Glutamatergic neuron (in vitro differentiated cells): ENCODE measurements around the gene GLI2. TPM values are rescaled to one million over a fixed set of nuclear protein-coding genes. Genes with fewer than 3 reads are reported as not detected.

Experiments
- DNase-seq: peaks from one replicate; pipeline ENCODE4 v3.0.0; 2022
- H3K27ac Mint-ChIP-seq: one replicate; pipeline ENCODE4 v1.8.0; 2020; ENCODE audit warnings: mild to moderate bottlenecking, mixed read lengths, inconsistent platforms; ENCODE audit not compliant: unreplicated experiment
- H3K27me3 Mint-ChIP-seq: one replicate; pipeline ENCODE4 v1.8.0; 2020; ENCODE audit warnings: mild to moderate bottlenecking, moderate library complexity, mixed read lengths, inconsistent platforms; ENCODE audit not compliant: unreplicated experiment
- H3K36me3 Mint-ChIP-seq: one replicate; pipeline ENCODE4 v1.8.0; 2020; ENCODE audit warnings: mild to moderate bottlenecking, mixed read lengths, inconsistent platforms; ENCODE audit not compliant: unreplicated experiment
- H3K4me1 Mint-ChIP-seq: one replicate; pipeline ENCODE4 v1.8.0; 2020; ENCODE audit warnings: mild to moderate bottlenecking, low read depth, mixed read lengths, inconsistent platforms; ENCODE audit not compliant: unreplicated experiment
- H3K4me3 Mint-ChIP-seq: one replicate; pipeline ENCODE4 v1.8.0; 2020; ENCODE audit warnings: mild to moderate bottlenecking, mixed read lengths, inconsistent platforms; ENCODE audit not compliant: unreplicated experiment
- H3K9me3 Mint-ChIP-seq: one replicate; pipeline ENCODE4 v1.8.0; 2020; ENCODE audit warnings: mild to moderate bottlenecking, moderate library complexity, mixed read lengths, inconsistent platforms; ENCODE audit not compliant: unreplicated experiment
- CTCF ChIP-seq: fragments of 200-600 bp; sonication (generic); IDR thresholded peaks from one replicate; pipeline ENCODE4 v1.5.0; 2021; ENCODE audit not compliant: partially characterized antibody, unreplicated experiment
- total RNA-seq: library from RNA; stranded (reverse); fragmentation: NEBNext Ultra II Directional; extraction: Animal tissue kit (Norgen Biotek cat#: 25700); gene quantifications from one replicate; pipeline ENCODE4 v1.2.1, GENCODE V29; 2021; ENCODE audit not compliant: unreplicated experiment

Gene GLI2
- total RNA-seq, 1 donor from 2014 or later = 3.9 TPM

- Mint-ChIP-seq H3K4me1 (peaks cover 2% of the 10 kb centered on the region), H3K9me3 (peaks cover 3% of the 10 kb centered on the region), H3K27ac (no peak overlapping the region), H3K36me3 (no peaks in the 10 kb centered on the region), H3K27me3 (peaks cover 2% of the 10 kb centered on the region), H3K4me3 (no peak overlapping the region)
- DNase-seq = no peak
- TF ChIP-seq CTCF = no peak
Measured at GRCh38 chr2:120691410-120691809, 44.3 kb upstream of the GLI2 start.

GRCh38 chr2:120692691-120693090 is 43.0 kb upstream of the GLI2 start:
- no peaks in the 10 kb centered on the region for H3K36me3 Mint-ChIP-seq
- H3K4me3 Mint-ChIP-seq = no peak overlapping the region
- peaks cover 3% of the 10 kb centered on the region for H3K9me3 Mint-ChIP-seq
- H3K27me3 Mint-ChIP-seq = peaks cover 2% of the 10 kb centered on the region
- no peak for DNase-seq
- peaks cover 2% of the 10 kb centered on the region for H3K4me1 Mint-ChIP-seq
- H3K27ac Mint-ChIP-seq = no peak overlapping the region
- TF ChIP-seq CTCF = no peak

GRCh38 chr2:120693121-120693520 is 42.5 kb upstream of the GLI2 start:
- no peak overlapping the region for H3K4me3 Mint-ChIP-seq
- H3K27me3 Mint-ChIP-seq = peaks cover 2% of the 10 kb centered on the region

GRCh38 chr2:120694034-120694433 is 41.6 kb upstream of the GLI2 start:
- DNase-seq = no peak
- no peak overlapping the region for H3K27ac Mint-ChIP-seq
- no peak overlapping the region for H3K4me3 Mint-ChIP-seq
- H3K4me1 Mint-ChIP-seq = peaks cover 3% of the 10 kb centered on the region
- no peaks in the 10 kb centered on the region for H3K36me3 Mint-ChIP-seq
- TF ChIP-seq CTCF = no peak
- H3K9me3 Mint-ChIP-seq = peaks cover 3% of the 10 kb centered on the region
- peaks cover under 1% of the 10 kb centered on the region for H3K27me3 Mint-ChIP-seq

More at GRCh38 chr2:120693121-120693520, 42.5 kb upstream of the GLI2 start:
- Mint-ChIP-seq H3K36me3 (no peaks in the 10 kb centered on the region), H3K9me3 (peaks cover 3% of the 10 kb centered on the region), H3K27ac (no peak overlapping the region), H3K4me1 (peaks cover 2% of the 10 kb centered on the region)
- no peak for TF ChIP-seq CTCF
- no peak for DNase-seq

GRCh38 chr2:120697471-120697870 is 38.2 kb upstream of the GLI2 start:
- H3K4me1 Mint-ChIP-seq = peaks cover 8% of the 10 kb centered on the region
- H3K4me3 Mint-ChIP-seq = no peak overlapping the region
- H3K9me3 Mint-ChIP-seq = peaks cover 5% of the 10 kb centered on the region
- peaks cover 8% of the 10 kb centered on the region for H3K27me3 Mint-ChIP-seq
- H3K27ac Mint-ChIP-seq = no peak overlapping the region
- TF ChIP-seq CTCF = no peak
- no peak for DNase-seq
- H3K36me3 Mint-ChIP-seq = no peaks in the 10 kb centered on the region
